Progenitor cell of endocrine pancreas (in vitro differentiated cells): ENCODE measurements around the gene DGKZ. TPM values are rescaled to one million over a fixed set of nuclear protein-coding genes. Genes with fewer than 3 reads are reported as not detected.
A peak's percentile ranks its signal among the peaks of the same experiment; 100 is the strongest.

ENCODE experiments used
- DNase-seq: peaks from one replicate; pipeline ENCODE4 v3.0.0; 2021; ENCODE audit warnings: low spot score; ENCODE audit not compliant: unreplicated experiment
- H3K27ac Mint-ChIP-seq: 2 replicates; pipeline ENCODE4 v1.8.0; 2021; ENCODE audit warnings: mild to moderate bottlenecking, moderate library complexity, mixed read lengths
- H3K27me3 Mint-ChIP-seq: 2 replicates; pipeline ENCODE4 v1.8.0; 2021; ENCODE audit warnings: mixed read lengths
- H3K36me3 Mint-ChIP-seq: 2 replicates; pipeline ENCODE4 v1.8.0; 2022; ENCODE audit warnings: mixed read lengths; ENCODE audit not compliant: insufficient read depth
- H3K4me1 Mint-ChIP-seq: 2 replicates; pipeline ENCODE4 v1.8.0; 2021; ENCODE audit warnings: low read depth, mixed read lengths
- H3K4me3 Mint-ChIP-seq: 2 replicates; pipeline ENCODE4 v1.8.0; 2021; ENCODE audit warnings: low read depth, mild to moderate bottlenecking, moderate library complexity, mixed read lengths
- H3K9me3 Mint-ChIP-seq: 2 replicates; pipeline ENCODE4 v1.8.0; 2021; ENCODE audit warnings: low read depth, mixed read lengths
- microRNA-seq: library from miRNA; unstranded; fragments of <30 nt; microRNA quantifications from one replicate; pipeline ENCODE4 v1.1.0, GENCODE V29; 2020; ENCODE audit warnings: borderline number of aligned reads; ENCODE audit not compliant: unreplicated experiment
- total RNA-seq: library from RNA; stranded (reverse); gene quantifications from 2 replicates; pipeline ENCODE4 v1.2.1, GENCODE V29; 2021
- TF ChIP-seq, protein P1 (sequence below): fragments of 200-600 bp; sonication (generic); IDR thresholded peaks from one replicate; pipeline ENCODE4 v1.5.0; 2021; ENCODE audit warnings: antibody characterized with exemption, mild to moderate bottlenecking; ENCODE audit not compliant: unreplicated experiment

Gene DGKZ
- total RNA-seq, 1 donor from 2014 or later = 58.3 TPM

DNA sequence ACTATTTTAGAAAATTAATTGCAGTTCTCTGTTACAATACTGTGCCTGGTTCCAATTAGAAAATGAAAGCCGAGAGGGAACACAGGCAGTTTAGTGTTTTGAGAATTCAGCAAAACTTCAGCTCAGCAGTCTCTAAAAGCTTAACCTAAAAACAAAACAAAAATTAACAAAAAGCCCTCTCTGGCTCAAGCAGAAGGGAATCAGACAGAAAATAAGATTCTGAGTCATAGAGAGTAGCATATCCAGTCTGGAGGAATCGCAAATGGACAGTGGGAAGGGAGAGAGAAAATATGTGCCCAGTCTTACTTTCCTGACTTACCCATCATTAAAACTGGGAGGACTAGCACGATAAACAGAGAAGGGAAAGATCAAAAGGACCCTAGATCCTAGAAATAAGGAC lies 82.5 kb downstream of the DGKZ start:
- no peak for DNase-seq
- no peaks in the 10 kb centered on the region for H3K27me3 Mint-ChIP-seq
- H3K9me3 Mint-ChIP-seq = no peaks in the 10 kb centered on the region
- H3K4me3 Mint-ChIP-seq = no peak overlapping the region
- peak overlapping the region; percentile 12 for H3K27ac Mint-ChIP-seq
- TF ChIP-seq, protein P1, sequence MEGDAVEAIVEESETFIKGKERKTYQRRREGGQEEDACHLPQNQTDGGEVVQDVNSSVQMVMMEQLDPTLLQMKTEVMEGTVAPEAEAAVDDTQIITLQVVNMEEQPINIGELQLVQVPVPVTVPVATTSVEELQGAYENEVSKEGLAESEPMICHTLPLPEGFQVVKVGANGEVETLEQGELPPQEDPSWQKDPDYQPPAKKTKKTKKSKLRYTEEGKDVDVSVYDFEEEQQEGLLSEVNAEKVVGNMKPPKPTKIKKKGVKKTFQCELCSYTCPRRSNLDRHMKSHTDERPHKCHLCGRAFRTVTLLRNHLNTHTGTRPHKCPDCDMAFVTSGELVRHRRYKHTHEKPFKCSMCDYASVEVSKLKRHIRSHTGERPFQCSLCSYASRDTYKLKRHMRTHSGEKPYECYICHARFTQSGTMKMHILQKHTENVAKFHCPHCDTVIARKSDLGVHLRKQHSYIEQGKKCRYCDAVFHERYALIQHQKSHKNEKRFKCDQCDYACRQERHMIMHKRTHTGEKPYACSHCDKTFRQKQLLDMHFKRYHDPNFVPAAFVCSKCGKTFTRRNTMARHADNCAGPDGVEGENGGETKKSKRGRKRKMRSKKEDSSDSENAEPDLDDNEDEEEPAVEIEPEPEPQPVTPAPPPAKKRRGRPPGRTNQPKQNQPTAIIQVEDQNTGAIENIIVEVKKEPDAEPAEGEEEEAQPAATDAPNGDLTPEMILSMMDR = no peak
- H3K4me1 Mint-ChIP-seq = no peaks in the 10 kb centered on the region
- H3K36me3 Mint-ChIP-seq = peaks cover 10% of the 10 kb centered on the region

Small RNA genes lying within 50 kb of the gene (microRNA-seq; reads per million reads assigned to microRNA genes)
- gene MIR4688 = not detected

Other genes starting within 250 kb of the DGKZ start
- 65.5 and 70.1 TPM in 2 replicates for gene PHF21A, start 226.0 kb upstream of the DGKZ start, total RNA-seq
- gene CREB3L1, start 69.8 kb upstream of the DGKZ start, total RNA-seq = 9.5 and 9.6 TPM in 2 replicates
- 1,921 and 2,040 TPM in 2 replicates for gene MDK, start 34.2 kb downstream of the DGKZ start, total RNA-seq
- 0.51 and 0.81 TPM in 2 replicates for gene CHRM4, start 44.3 kb downstream of the DGKZ start, total RNA-seq
- 44.0 and 45.3 TPM in 2 replicates for gene AMBRA1, start 246.6 kb downstream of the DGKZ start, total RNA-seq